SW480 (cell line): Measurements from ENCODE around the gene RTP2.

Experiments
- DNase-seq: peaks from one replicate; pipeline ENCODE4 v3.0.0-alpha.2; 2016; ENCODE audit warnings: low spot score

Gene RTP2

GRCh38 chr3:187702507-187703033 is at the start of gene RTP2:
Gene RTP2 (minus strand): TSS chr3:187702557. CDS start chr3:187702128, 429 bp downstream.
- DNase-seq: no peak

GRCh38 chr3:187750513-187751123 is 48.3 kb upstream of the RTP2 start:
- DNase-seq: peak; percentile 61

- peak; percentile 83 for DNase-seq
Observed at GRCh38 chr3:187750006-187750512, 47.7 kb upstream of the RTP2 start.

GRCh38 chr3:187748050-187748481 is 45.7 kb upstream of the RTP2 start:
- peak; percentile 73 for DNase-seq

GRCh38 chr3:187747506-187747905 is 45.1 kb upstream of the RTP2 start:
- no peak for DNase-seq

- DNase-seq: no peak
Observed at GRCh38 chr3:187746442-187747281, 44.3 kb upstream of the RTP2 start.

- DNase-seq: no peak
Observed at GRCh38 chr3:187746059-187746441, 43.7 kb upstream of the RTP2 start.

GRCh38 chr3:187745201-187746058 is 43.1 kb upstream of the RTP2 start, which contains the start of gene BCL6:
Gene BCL6 (minus strand): TSS chr3:187745468. CDS start chr3:187733693, 11,775 bp downstream.
- DNase-seq: peak; percentile 95

GRCh38 chr3:187744169-187745151 is 42.1 kb upstream of the RTP2 start:
- DNase-seq: peak; percentile 46

- peak; percentile 26 for DNase-seq
Observed at GRCh38 chr3:187743195-187744141, 41.1 kb upstream of the RTP2 start.

GRCh38 chr3:187742351-187743171 is 40.2 kb upstream of the RTP2 start:
- DNase-seq: no peak

- peak; percentile 77 for DNase-seq
Observed at GRCh38 chr3:187741403-187742350, 39.3 kb upstream of the RTP2 start.

- DNase-seq: peak; percentile 59
Observed at GRCh38 chr3:187740421-187741399, 38.4 kb upstream of the RTP2 start.

- DNase-seq: peak; percentile 65
Observed at GRCh38 chr3:187739561-187740332, 37.4 kb upstream of the RTP2 start.

- DNase-seq: no peak
Observed at GRCh38 chr3:187739094-187739560, 36.8 kb upstream of the RTP2 start.
